Measurements from ENCODE around the gene DOCK11. TPM values are rescaled to one million over a fixed set of nuclear protein-coding genes. Genes with fewer than 3 reads are reported as not detected.
A peak's percentile ranks its signal among the peaks of the same experiment; 100 is the strongest.

Gene DOCK11
- total and polyA plus RNA-seq, 2 donors (not counting 1 experiment from before 2014, with no cell fraction given), result 31.0 to 83.5 TPM

GRCh38 chrX:118593407-118593806, 97.8 kb downstream of the DOCK11 start:
- H3K36me3 ChIP-seq (replicated peaks in 1 of 2; ENCODE audit: control extremely low read depth in 1 of 2, control insufficient read depth in 1 of 2, extremely low read depth in 1 of 2, insufficient read depth in 2 of 2, low read length in 1 of 2), result peaks cover 3 to 60% of the 10 kb centered on the region in 2 experiments
- POLR2A ChIA-PET, result interaction anchor here (0.5 kb wide), 1 partner anchor 122 kb away, joined by 3 read pairs; no protein-coding TSS in a partner anchor
- H4K20me1 ChIP-seq (ENCODE audit: control insufficient read depth, insufficient read depth, low read length, poor library complexity, severe bottlenecking), result no peaks in the 10 kb centered on the region

More at GRCh38 chrX:118593407-118593806, 97.8 kb downstream of the DOCK11 start:
- Mint-ChIP-seq H3K4me1 (peaks cover 11% of the 10 kb centered on the region), H3K27ac (peak overlapping the region; percentile 42), H3K9me3 (ENCODE audit: insufficient read depth) (no peaks in the 10 kb centered on the region), H3K4me3 (no peak overlapping the region), H3K27me3 (no peaks in the 10 kb centered on the region)
- no peaks in the 10 kb centered on the region for H3K9me3 ChIP-seq (ENCODE audit: control extremely low read depth in 1 of 3, control insufficient read depth in 2 of 3, insufficient read depth in 1 of 3, low read length in 2 of 3)
- CTCF ChIA-PET, result interaction anchor here (1.0 to 1.2 kb wide), 2 partner anchors 8 to 10 kb away, joined by 4 to 5 read pairs; no protein-coding TSS in a partner anchor
- no peaks in the 10 kb centered on the region for H3K27me3 ChIP-seq (replicated peaks in 1 of 4; ENCODE audit: control extremely low read depth in 1 of 4, control insufficient read depth in 3 of 4, insufficient read depth in 4 of 4, low read length in 3 of 4)
- no peak overlapping the region for H2AFZ ChIP-seq (ENCODE audit: insufficient read depth, low read depth, low read length, poor library complexity, severe bottlenecking)
- ATAC-seq (ENCODE audit: low read depth) (no peak), DNase-seq (no peak)
- intact Hi-C loops (cut with micrococcal nuclease), result no loop called here
- TF ChIP-seq CTCF (IDR thresholded peaks at IDR 0.05) (no peak), EZH2 (IDR thresholded peaks at IDR 0.05; ENCODE audit: borderline replicate concordance, insufficient read depth, low read depth, low read length, poor library complexity, severe bottlenecking) (no peak)
- H3K4me1 ChIP-seq (ENCODE audit: control insufficient read depth in 2 of 2, insufficient read depth in 2 of 2, low read length in 2 of 2), result no peaks in the 10 kb centered on the region
- H3K27ac ChIP-seq (ENCODE audit: low read length in 2 of 2), result no peak overlapping the region
- no peak overlapping the region for H3K4me2 ChIP-seq (replicated peaks; ENCODE audit: low read depth, low read length, poor library complexity, severe bottlenecking)
- H3K9ac ChIP-seq (ENCODE audit: low read length), result no peak overlapping the region
- H3K79me2 ChIP-seq (ENCODE audit: control insufficient read depth, insufficient read depth, low read length), result no peaks in the 10 kb centered on the region
- H3K4me3 ChIP-seq (ENCODE audit: control extremely low read depth in 1 of 5, extremely low read depth in 1 of 5, insufficient read depth in 1 of 5, low read depth in 2 of 5, low read length in 4 of 5), result no peak overlapping the region
- no CpG with 5 or more reads among the region's 3 CpGs for WGBS (ENCODE audit: insufficient coverage)
